Measurements from ENCODE around the gene BIN1.

Gene BIN1

DNA sequence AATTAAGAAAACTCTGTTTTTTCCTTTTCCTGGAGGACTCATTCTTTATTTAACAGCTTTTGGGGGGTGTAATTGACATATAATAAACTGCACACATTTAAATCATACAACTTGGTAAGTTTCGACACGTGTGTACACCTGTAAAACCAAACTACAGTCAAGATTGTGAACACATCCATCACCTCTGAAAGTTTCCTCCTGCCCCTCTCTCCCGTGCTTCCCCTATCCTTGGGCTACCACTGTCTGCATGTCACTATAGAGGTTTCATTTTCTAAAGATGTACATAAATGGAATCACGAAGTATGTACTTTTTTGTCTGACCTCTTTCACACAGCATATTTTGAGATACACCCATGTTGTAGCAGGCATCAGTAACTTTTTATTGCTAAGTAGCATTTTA, 100.0 kb downstream of the BIN1 start:
- H3K4me3 ChIP-seq (ENCODE audit: low read depth, low read length) = no peak overlapping the region
- DNase-seq (ENCODE audit: low read depth) = no peak
- TF ChIP-seq, protein P1, sequence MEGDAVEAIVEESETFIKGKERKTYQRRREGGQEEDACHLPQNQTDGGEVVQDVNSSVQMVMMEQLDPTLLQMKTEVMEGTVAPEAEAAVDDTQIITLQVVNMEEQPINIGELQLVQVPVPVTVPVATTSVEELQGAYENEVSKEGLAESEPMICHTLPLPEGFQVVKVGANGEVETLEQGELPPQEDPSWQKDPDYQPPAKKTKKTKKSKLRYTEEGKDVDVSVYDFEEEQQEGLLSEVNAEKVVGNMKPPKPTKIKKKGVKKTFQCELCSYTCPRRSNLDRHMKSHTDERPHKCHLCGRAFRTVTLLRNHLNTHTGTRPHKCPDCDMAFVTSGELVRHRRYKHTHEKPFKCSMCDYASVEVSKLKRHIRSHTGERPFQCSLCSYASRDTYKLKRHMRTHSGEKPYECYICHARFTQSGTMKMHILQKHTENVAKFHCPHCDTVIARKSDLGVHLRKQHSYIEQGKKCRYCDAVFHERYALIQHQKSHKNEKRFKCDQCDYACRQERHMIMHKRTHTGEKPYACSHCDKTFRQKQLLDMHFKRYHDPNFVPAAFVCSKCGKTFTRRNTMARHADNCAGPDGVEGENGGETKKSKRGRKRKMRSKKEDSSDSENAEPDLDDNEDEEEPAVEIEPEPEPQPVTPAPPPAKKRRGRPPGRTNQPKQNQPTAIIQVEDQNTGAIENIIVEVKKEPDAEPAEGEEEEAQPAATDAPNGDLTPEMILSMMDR (IDR thresholded peaks at IDR 0.05; ENCODE audit: control insufficient read depth, extremely low read depth, insufficient read depth) = no peak

DNA sequence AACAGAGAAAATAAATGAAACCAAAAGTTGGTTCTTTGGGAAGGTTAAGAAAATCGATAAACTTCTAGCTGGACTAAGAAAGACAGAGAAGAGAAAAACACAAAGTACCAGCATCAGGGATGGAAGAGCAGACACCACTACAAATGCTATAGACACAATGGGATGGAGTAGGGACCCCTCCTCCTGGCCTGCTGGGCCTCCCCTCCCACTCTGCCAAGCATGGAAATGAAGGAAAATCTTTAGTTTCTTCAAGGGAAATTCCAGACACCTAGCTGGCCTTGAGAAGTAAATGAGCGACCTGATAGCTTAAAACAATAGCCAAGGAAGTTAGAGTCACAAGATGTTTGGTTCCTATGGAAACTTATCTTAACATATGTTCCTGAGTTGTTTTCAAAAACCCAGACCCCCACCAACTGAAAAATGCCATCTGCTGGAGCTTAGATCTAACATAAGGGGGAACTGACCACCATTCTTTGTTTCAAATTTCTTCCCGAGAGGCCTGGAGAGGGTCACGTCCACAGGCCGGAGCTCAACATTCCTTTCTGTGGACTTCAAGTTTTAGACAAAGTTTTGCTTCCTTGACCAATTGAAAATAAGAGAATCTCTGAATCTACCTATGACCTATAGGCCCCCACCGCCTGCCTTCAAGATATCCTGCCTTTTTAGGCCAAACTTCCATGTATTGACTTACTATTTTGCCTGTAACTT, 101.9 kb downstream of the BIN1 start:
- no peak overlapping the region for H3K4me3 ChIP-seq (ENCODE audit: low read depth, low read length)
- DNase-seq (ENCODE audit: low read depth) = no peak
- TF ChIP-seq, protein P1 (IDR thresholded peaks at IDR 0.05; ENCODE audit: control insufficient read depth, extremely low read depth, insufficient read depth) = no peak

DNA sequence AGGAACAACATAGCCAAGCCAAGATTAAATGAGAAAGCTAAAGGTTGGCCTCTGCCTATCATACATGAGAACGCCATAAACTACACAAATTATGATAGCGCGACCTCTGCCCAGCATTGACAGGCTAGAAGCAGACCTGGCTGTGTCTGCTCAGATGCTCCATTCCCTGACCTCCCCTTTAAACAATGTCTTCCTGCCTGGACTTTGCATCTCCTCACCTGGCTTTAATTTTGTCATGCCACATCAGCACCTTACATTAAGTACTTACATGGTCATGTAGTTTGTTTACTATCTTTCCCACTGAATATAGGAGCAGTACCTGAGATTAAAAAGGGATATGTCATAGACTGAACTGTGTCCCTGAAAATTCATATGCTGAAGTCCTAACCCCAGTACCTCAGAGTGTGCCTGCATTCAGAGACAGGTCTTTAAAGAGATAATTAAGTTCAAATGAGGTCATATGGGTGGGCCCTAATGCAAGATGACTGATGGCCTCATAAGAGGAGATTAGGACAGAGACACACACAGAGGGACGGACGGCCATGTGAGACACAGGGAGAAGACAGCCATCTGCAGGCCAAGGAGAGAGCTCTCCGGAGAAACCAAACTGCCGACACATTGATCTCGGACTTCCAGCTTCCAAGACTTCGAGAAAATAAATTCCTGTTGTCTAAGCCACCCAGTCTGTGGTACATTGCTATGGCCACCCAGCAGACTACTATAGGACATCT, 103.7 kb downstream of the BIN1 start:
- no peak for DNase-seq (ENCODE audit: low read depth)
- TF ChIP-seq, protein P1 (IDR thresholded peaks at IDR 0.05; ENCODE audit: control insufficient read depth, extremely low read depth, insufficient read depth) = no peak
- no peak overlapping the region for H3K4me3 ChIP-seq (ENCODE audit: low read depth, low read length)

DNA sequence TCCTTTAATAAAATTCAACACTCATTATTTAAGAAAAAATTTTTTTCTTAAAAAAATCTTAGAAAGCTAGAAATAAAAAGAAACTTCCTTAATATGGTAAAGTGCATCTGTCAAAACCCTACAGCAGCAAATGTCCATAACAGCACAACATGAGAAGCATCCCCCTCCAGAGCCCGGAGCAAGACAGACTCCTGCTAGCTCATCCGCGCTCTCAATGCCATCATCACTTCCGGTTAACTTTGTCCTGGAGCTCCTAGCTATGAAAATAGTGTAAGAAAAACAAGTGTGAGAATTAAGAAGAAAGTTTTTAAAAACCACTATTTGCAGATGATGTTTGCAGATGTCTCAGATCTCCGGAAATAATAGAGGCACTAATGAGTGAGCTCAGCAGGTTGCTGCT, 105.2 kb downstream of the BIN1 start:
- H3K4me3 ChIP-seq (ENCODE audit: low read depth, low read length) = no peak overlapping the region
- TF ChIP-seq, protein P1 (IDR thresholded peaks at IDR 0.05; ENCODE audit: control insufficient read depth, extremely low read depth, insufficient read depth) = no peak
- DNase-seq (ENCODE audit: low read depth) = no peak

DNA sequence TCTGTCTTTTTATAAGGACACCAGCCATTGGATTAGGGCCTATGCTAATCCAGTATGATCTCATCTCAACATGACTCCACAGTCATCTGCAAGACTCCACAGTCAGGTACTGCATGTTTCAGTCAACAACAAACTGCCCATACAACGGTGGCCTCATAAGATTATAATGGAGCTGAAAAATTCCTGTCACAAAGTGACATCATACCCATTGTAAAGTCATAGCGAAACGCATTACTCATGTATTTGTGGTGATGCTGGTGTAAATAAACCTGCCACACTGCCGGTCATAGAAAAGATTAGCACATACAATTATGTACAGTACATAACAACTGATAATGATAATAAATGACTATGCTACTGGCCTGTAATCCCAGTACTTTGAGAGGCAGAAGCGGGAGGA, 106.0 kb downstream of the BIN1 start:
- no peak overlapping the region for H3K4me3 ChIP-seq (ENCODE audit: low read depth, low read length)
- no peak for DNase-seq (ENCODE audit: low read depth)
- TF ChIP-seq, protein P1 (IDR thresholded peaks at IDR 0.05; ENCODE audit: control insufficient read depth, extremely low read depth, insufficient read depth) = no peak

DNA sequence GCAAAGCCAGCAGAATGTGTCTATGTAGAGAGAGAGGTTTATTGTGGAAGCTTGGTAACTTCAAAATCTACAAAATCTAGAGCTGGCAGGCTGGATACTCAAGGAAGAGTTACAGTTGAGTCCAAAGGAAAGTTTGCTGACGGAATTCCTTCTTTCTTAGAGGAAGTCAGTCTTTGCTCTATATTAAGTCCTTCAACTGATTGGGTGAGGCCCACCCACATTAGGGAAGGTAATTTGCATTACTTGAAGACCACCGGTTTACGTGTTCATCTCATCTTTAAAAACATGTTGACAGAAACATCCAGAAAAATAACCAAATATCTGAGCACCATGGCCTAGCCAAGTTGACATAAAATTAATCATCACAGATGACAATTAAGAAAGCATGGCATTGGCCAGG, 106.8 kb downstream of the BIN1 start:
- H3K4me3 ChIP-seq (ENCODE audit: low read depth, low read length) = no peak overlapping the region
- TF ChIP-seq, protein P1 (IDR thresholded peaks at IDR 0.05; ENCODE audit: control insufficient read depth, extremely low read depth, insufficient read depth) = no peak
- DNase-seq (ENCODE audit: low read depth) = no peak

All from LNCaP clone FGC (cell line).